Measurements from ENCODE around the gene DNAJC12. TPM values are rescaled to one million over a fixed set of nuclear protein-coding genes. Genes with fewer than 3 reads are reported as not detected.
"Not testable (repeated sequence)": the region's sequence is repeated elsewhere in the genome, so short reads cannot be mapped to it uniquely, and the experiment has no call there.

The DNAJC12 gene
- total RNA-seq, 1 donor: not detected

DNA sequence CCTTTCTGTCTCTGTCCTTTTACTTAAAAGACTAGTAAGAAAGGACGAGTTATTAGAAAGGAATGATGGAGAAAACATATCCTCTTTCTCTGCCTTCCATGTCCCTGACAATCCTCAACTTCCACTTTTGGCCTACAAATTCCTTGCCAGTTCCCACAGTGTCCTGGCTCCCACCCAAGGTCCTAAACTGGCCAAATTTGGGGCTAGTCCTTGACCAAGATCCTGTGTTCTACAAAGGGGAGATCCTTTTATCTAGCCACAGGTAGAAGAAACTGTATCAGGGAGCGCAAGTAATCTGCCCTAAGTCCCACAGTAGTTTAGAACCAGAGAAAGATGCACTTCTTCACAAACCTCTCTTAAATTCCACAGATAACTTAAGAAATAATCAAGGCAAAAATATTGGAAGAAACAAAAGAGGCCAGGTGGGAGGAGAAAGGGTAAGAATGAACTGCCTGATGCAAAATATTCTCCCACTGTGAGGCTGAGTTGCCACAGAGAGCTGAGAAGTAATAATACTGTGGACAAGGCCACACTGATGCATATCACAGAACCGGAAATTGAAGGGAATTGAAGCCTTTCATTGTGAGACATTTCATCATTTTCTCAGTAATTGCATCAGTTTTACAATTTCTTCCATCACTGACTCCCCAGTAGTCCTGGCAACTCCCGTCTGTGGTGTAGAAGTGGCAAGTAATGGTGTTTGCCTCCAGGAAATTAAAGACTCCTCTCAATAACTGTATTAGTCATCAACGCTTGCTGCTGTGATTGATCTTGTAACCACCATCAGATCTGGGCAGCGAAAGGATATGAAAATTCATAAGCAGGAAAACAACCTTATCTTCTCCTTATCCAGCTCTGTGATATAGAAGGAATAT, 47.2 kb downstream of the DNAJC12 start:
- H3K4me1 ChIP-seq (ENCODE audit: insufficient read depth, low read length): peaks cover 13% of the 10 kb centered on the region
- H3K4me3 ChIP-seq (ENCODE audit: low read length): no peak overlapping the region
- H3K27me3 ChIP-seq (ENCODE audit: insufficient read depth, low read length): no peaks in the 10 kb centered on the region
- no peaks in the 10 kb centered on the region for H3K9me3 ChIP-seq (ENCODE audit: low read depth, low read length)

DNA sequence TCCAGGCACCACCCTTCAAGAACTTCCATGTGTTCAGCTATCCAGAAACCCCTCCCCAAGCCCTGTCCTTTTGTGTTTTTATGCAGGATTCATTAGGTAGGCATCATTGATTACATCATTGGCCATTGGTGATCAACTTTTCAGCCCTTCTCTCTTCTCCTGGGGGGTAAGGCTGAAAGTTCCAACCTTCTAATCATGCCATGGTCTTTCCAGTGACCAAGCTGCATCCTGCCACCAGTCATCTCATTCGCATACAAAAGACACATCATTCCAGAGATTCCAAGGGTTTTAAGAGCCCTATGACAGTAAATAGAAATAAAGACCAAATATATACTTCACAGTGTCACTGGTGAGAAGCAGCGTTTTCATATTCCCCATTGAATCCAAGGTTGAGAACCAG, 48.2 kb downstream of the DNAJC12 start:
- Histone ChIP-seq H3K9me3 (ENCODE audit: low read depth, low read length) (no peaks in the 10 kb centered on the region), H3K4me1 (ENCODE audit: insufficient read depth, low read length) (peaks cover 17% of the 10 kb centered on the region), H3K27me3 (ENCODE audit: insufficient read depth, low read length) (no peaks in the 10 kb centered on the region), H3K4me3 (ENCODE audit: low read length) (no peak overlapping the region)

DNA sequence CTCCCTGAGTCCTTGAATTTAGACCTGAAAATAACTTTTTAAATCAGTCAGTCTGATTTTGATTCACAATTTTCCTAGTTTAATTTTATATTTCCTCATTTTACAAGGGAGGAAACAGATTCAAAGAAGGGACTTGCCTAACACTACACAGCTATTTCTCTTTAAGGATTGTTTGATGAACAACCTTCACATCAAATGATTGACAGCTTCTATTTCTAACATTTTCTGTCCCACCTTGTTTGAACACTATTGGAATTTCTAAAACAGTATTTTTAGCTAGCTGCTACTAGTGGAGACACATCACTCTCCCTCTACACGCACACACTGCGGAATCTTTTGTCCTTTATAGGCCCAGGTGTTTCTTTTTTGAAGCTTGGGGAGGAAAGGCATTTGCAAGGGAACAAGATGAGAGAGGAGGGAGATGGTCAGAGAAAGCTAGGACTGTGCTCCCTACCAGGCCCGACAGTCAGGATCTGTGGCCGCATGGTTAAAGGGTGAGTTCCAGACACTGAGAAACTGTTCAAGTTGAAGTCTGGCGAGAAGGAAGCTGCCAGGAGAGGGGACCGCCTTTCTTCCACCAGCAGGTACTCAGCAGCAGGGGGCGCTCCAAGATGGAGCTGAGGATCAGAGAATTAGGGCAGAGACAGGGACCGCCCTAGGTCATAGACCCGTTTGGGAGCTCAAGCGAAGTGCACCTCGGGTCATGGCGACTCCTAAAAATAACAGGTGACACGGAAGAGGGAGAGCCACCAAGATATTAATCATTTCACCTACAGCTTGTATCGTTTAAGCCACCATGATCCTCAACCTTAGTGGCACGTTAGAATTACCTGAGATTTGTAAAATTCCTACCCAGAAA, 49.7 kb downstream of the DNAJC12 start:
- Histone ChIP-seq H3K27me3 (ENCODE audit: insufficient read depth, low read length) (no peaks in the 10 kb centered on the region), H3K4me1 (ENCODE audit: insufficient read depth, low read length) (peaks cover 27% of the 10 kb centered on the region), H3K4me3 (ENCODE audit: low read length) (no peak overlapping the region), H3K9me3 (ENCODE audit: low read depth, low read length) (no peaks in the 10 kb centered on the region)

DNA sequence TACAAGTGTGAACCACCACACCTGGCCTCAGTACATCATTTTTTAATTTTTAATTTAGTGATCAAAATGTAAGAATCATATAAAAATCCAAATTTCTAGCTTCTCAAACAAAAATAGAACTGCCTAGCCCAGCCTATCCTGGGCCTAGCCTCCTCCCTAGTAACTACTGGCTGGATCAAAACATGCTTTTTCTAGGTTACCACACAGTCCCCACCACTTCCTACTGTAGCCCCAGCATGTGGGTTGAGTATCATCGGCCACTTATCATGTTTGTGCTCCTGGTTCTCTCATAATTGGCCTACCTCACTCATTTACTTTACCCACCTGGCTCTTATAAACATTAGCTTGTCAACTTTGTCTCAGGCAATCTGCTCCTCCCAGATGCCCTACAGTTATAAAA, 52.9 kb downstream of the DNAJC12 start:
- no peaks in the 10 kb centered on the region for H3K9me3 ChIP-seq (ENCODE audit: low read depth, low read length)
- H3K4me1 ChIP-seq (ENCODE audit: insufficient read depth, low read length): peaks cover 25% of the 10 kb centered on the region
- no peak overlapping the region for H3K4me3 ChIP-seq (ENCODE audit: low read length)
- H3K27me3 ChIP-seq (ENCODE audit: insufficient read depth, low read length): no peaks in the 10 kb centered on the region

DNA sequence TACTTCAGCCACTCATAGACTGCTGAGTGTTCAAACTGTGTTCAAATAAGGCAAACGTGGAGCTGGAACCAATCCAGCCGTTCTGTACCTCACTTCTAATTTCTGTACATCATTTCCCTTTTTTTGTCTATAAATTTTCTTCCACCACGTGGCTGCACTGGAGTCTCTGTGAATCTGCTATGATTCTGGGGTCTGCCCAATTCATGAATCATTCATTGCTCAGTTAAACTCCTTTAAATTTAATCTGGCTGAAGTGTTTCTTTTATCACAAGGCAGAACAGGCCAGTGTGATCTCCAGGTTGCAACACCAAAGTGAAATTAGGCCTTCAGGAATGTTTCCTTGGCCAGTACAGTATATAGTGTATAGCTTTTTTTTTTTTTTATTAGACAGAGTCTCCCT, 53.5 kb downstream of the DNAJC12 start:
- Histone ChIP-seq H3K27me3 (ENCODE audit: insufficient read depth, low read length) (no peaks in the 10 kb centered on the region), H3K9me3 (ENCODE audit: low read depth, low read length) (no peaks in the 10 kb centered on the region), H3K4me1 (ENCODE audit: insufficient read depth, low read length) (peaks cover 25% of the 10 kb centered on the region), H3K4me3 (ENCODE audit: low read length) (no peak overlapping the region)

DNA sequence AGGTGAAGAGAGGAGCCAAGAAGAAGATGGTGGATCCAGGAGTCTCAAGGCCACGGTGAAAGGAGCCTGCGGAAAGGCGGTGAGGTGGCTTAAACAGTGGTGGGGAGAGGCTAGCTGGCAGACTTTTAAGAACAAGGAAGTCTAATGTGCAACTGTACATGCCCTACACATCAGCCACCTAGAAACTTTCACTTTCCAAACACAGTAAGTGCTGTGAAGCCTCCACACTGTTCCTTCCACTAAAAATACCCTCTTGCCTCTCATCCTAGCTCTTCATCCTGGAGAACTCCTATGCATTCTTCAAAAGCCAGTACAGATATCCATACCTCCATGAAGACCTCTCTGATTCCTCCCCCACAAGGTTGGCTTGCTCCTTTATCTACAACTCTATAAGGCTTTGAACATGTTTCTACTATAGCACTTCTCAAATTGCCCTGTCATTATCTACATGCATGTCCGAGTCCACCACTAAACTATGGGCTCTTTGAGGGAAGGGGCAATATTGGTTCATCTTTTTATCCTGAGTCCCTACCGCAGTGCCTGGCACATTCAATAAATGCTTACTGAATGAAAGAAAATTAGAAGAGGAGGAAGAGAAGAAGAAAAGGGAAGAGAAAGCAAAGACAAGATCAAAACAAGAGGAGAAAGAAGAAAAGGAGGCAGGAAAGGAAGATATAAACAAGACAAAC, 54.2 kb downstream of the DNAJC12 start:
- no peak overlapping the region for H3K4me3 ChIP-seq (ENCODE audit: low read length)

DNA sequence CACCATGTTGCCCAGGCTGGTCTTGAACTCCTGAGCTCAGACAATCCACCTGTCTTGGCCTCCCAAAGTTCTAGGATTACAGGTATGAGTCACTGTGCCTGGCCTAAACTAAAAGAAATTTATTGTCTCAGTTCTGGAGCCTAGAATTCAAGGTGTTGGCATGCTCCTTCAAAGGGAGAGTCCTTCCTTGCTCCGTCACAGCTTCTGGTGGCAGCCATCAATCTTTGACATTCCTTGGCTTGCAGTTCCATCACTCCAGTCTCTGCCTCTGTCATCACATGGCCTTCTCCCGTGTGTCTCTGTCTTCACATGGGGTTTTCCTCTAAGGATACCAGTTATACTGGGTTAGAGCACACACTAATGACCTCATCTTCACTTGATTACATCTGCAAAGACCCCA, 55.5 kb downstream of the DNAJC12 start:
- no peaks in the 10 kb centered on the region for H3K27me3 ChIP-seq (ENCODE audit: insufficient read depth, low read length)
- peaks cover 21% of the 10 kb centered on the region for H3K4me1 ChIP-seq (ENCODE audit: insufficient read depth, low read length)
- H3K9me3 ChIP-seq (ENCODE audit: low read depth, low read length): no peaks in the 10 kb centered on the region
- H3K4me3 ChIP-seq (ENCODE audit: low read length): no peak overlapping the region

More for the DNA sequence above, 54.2 kb downstream of the DNAJC12 start:
- peaks cover 25% of the 10 kb centered on the region for H3K4me1 ChIP-seq (ENCODE audit: insufficient read depth, low read length)
- H3K9me3 ChIP-seq (ENCODE audit: low read depth, low read length): no peaks in the 10 kb centered on the region
- no peaks in the 10 kb centered on the region for H3K27me3 ChIP-seq (ENCODE audit: insufficient read depth, low read length)

DNA sequence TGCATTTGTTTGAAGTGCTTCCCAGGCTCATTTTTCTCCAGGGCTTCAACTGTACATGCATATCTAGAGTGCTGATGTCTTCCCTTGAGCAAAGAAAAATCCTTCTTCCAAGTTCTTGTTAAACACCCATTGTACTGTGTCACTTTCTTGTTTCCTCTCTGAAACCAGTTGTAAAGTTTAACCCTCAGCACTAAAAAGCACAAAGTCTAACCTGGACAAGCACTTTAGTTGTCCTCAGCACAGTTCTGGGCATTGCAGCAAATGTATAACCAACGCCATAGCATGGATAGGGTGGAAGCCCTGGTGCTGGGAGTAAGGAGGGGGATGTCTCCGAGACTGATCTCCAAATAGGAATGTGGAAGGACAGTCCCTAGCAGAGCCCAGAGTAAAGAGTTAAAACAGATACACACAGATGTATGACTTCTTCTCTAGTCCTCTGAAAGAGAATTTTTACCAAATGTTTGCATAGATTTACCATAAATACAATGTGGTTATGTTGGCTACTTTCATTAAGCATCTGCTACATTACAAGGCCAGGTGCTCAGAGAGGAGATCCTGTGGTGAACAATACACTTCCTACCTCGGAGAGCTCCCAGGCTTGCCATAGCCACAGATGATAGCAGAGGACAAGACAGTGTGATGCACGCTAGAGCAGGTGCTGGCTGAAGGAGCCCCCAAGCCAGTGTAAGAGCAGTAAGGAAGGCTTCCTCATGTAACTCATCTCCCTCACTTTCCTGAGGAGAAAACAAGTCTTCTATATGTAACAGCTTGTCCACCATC, 57.0 kb downstream of the DNAJC12 start:
- Histone ChIP-seq H3K4me3 (ENCODE audit: low read length) (no peak overlapping the region), H3K9me3 (ENCODE audit: low read depth, low read length) (no peaks in the 10 kb centered on the region), H3K27me3 (ENCODE audit: insufficient read depth, low read length) (no peaks in the 10 kb centered on the region), H3K4me1 (ENCODE audit: insufficient read depth, low read length) (peaks cover 21% of the 10 kb centered on the region)

DNA sequence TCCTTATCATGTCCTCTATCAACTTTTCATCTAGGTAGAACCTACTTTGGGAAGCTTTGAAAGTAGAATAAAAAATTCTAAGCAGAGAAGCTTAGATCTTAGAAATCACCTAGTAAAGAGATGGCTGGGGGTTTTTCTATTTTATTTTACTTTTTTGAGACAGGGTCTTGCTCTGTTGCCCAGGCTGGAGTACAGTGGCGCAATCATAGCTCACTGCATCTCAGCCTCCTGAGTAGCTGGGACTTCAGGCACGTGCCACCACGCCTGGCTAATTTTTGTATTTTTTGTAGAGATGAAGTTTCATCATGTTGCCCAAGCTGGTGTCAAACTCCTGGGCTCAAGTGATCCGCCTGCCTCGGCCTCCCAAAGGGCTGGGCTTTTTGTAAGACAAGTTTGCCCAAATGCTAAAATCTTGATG, 57.8 kb downstream of the DNAJC12 start:
- H3K9me3 ChIP-seq (ENCODE audit: low read depth, low read length); H3K27me3 ChIP-seq (ENCODE audit: insufficient read depth, low read length); H3K4me3 ChIP-seq (ENCODE audit: low read length): not testable (repeated sequence)
- H3K4me1 ChIP-seq (ENCODE audit: insufficient read depth, low read length): peaks cover 21% of the 10 kb centered on the region

DNA sequence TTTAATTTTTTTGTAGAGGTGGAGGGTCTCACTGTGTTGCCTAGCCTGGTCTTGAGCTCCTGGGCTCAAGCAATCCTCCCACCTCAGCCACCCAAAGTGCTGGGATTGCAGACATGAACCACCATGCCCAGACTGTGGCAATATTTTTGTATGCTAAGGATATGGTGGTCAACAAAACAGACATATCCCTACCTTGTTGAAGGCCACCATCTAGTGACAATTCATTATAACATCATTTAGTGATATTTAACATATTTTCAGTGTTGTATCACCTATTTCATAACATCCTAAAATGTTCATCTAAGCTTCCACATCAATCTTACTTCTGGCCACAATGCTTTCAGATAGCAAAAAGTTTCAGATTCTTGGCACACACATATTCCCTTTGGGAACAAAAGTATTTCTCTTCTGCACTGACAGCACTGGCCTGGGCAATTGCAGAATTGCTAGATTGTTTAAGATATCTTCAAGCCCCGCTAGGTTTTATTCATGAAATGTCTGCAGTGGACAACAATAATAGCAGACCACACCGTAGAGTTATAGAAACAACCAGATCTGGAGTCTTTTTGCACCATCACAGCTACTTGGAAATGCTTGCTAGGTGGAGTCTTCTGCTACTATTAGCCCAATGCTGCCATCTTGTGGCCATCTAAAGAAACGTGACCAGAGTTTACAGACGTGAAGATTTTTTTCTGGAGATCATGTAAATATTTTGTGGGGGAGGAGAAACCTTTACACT, 58.4 kb downstream of the DNAJC12 start:
- no peaks in the 10 kb centered on the region for H3K27me3 ChIP-seq (ENCODE audit: insufficient read depth, low read length)
- H3K9me3 ChIP-seq (ENCODE audit: low read depth, low read length): no peaks in the 10 kb centered on the region
- H3K4me3 ChIP-seq (ENCODE audit: low read length): no peak overlapping the region
- H3K4me1 ChIP-seq (ENCODE audit: insufficient read depth, low read length): peaks cover 15% of the 10 kb centered on the region

DNA sequence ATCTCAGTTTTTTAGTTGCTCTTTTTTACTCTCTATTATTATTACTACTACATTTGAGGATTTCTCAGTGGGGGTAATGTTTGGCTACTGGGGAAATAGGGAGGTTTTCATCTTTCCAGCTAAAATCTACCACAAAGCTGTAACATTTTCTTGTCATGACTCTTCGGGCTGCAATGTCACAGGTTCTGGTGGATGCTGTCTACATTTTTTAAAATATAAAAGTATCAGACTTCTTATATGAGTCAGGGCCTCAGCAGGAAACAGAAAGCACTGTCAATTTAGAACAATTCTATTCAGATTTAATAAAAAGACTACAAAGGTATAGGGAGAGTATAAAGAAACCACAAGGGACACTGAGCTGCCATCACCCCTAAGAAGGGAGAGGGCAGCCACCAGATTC, 61.6 kb downstream of the DNAJC12 start:
- H3K4me3 ChIP-seq (ENCODE audit: low read length): no peak overlapping the region
- no peaks in the 10 kb centered on the region for H3K9me3 ChIP-seq (ENCODE audit: low read depth, low read length)
- H3K4me1 ChIP-seq (ENCODE audit: insufficient read depth, low read length): peaks cover 15% of the 10 kb centered on the region
- no peaks in the 10 kb centered on the region for H3K27me3 ChIP-seq (ENCODE audit: insufficient read depth, low read length)

DNA sequence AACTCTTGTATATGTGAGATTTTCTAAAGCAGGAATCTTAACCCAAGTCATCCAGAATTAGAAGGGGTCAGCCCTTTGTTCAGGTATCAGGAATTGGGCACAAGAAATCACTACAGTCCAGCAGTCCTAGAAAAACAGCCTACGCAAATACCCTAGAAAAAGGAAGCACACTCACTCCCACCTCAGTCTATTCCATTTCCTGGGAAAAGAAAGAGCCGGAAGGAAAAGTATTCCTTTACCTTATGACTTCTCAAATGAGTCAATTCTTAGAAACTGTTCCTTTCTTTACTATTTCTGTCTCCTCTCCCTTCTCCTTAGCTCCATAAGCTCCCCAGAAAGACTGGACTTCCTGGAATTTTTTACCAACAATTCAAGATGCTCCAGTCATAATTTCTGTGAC, 62.7 kb downstream of the DNAJC12 start:
- Histone ChIP-seq H3K4me1 (ENCODE audit: insufficient read depth, low read length) (peaks cover 26% of the 10 kb centered on the region), H3K27me3 (ENCODE audit: insufficient read depth, low read length) (no peaks in the 10 kb centered on the region), H3K9me3 (ENCODE audit: low read depth, low read length) (no peaks in the 10 kb centered on the region), H3K4me3 (ENCODE audit: low read length) (no peak overlapping the region)

DNA sequence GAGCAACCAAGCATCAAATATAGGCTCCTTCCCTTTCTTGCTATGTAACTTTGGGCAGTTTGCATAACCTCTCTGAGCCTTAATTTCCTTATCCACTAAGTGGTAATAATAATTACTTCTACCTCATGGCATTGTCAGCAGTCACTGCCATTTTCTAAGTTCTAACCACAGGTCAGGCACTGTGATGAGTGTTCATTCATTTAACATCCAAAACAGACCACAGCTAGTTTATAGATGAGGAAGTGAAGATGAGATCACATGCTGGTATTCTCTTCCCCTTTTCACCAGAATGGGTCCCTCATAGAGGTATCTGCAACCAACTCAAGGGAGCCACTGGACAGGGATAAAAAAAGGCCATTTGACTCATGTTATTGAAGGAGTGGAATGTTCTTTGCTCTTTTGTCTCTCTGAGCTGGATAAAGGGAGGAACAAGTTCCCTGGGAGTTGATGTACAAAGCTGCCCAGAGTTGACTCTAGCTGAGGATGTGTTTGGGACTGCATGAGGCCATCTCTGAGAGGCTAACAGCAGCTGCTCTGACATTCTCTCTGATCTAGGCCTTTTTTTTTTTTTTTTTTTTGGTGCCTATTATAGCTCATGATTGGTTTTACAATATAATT, 65.0 kb downstream of the DNAJC12 start:
- Histone ChIP-seq H3K4me1 (ENCODE audit: insufficient read depth, low read length) (peaks cover 30% of the 10 kb centered on the region), H3K9me3 (ENCODE audit: low read depth, low read length) (no peaks in the 10 kb centered on the region), H3K27me3 (ENCODE audit: insufficient read depth, low read length) (no peaks in the 10 kb centered on the region), H3K4me3 (ENCODE audit: low read length) (no peak overlapping the region)

All from mononuclear cell (primary cell).